ENCODE data around the gene RIMS4. TPM values are rescaled to one million over a fixed set of nuclear protein-coding genes. Genes with fewer than 3 reads are reported as not detected.

RIMS4 gene
- total and polyA plus RNA-seq, 2 of the 13 experiments (the other 11 are each of a cell fraction or from before 2014, with no cell fraction given), result 0.01 to 0.07 TPM

DNA sequence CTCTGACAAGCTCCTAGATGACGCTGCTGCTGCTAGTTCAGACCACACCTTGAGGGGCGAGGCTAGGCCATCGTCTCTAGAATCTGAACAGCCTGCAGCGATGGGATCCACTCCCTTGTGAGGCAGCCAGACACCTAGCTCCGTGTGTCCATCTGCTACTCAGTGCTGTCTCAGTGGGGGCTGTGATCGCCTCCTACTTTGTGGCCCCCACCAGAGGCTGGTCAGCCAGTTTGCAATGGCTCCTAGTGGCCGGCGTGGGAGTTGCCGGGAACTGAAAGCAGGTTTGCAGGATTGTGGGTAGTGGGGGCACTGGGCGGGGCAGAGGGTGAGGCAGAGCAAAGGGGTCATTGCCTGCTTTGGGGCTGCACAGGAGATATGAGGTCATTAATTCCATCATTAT lies 92.4 kb downstream of the RIMS4 start:
- Histone ChIP-seq H4K20me1 (ENCODE audit: insufficient read depth, low read length) (no peaks in the 10 kb centered on the region), H2AFZ (ENCODE audit: low read length) (no peak overlapping the region), H3K36me3 (replicated peaks in 1 of 2; ENCODE audit: control insufficient read depth in 1 of 2, insufficient read depth in 2 of 2, low read length in 2 of 2) (no peaks in the 10 kb centered on the region), H3K9me3 (ENCODE audit: low read length) (no peaks in the 10 kb centered on the region), H3K9ac (ENCODE audit: insufficient read depth, low read depth, low read length) (no peak overlapping the region), H3K79me2 (ENCODE audit: insufficient read depth, low read length) (no peaks in the 10 kb centered on the region), H3K4me3 (replicated peaks in 1 of 3; ENCODE audit: insufficient read depth in 1 of 3, low read depth in 2 of 3, low read length in 3 of 3) (no peak overlapping the region), H3K4me2 (ENCODE audit: low read depth, low read length) (no peak overlapping the region), H3K4me1 (ENCODE audit: insufficient read depth, low read length) (peaks cover 21% of the 10 kb centered on the region), H3K27ac (ENCODE audit: extremely low read length, insufficient read depth, low read length) (no peak overlapping the region), H3K27me3 (ENCODE audit: control insufficient read depth in 1 of 2, insufficient read depth in 2 of 2, low read length in 2 of 2) (peaks cover 5 to 26% of the 10 kb centered on the region in 2 experiments; a peak in 3 of 5 replicates)
- WGBS (ENCODE audit: low lambda C conversion rate), result 39% methylated on average over 10 of the region's 10 CpGs
- TF ChIP-seq RBAK (CRISPR knock-in tag; IDR thresholded peaks at IDR 0.05) (no peak), ZNF143 (CRISPR knock-in tag; IDR thresholded peaks at IDR 0.05) (peak; percentile 69), XRCC5 (optimal IDR thresholded peaks at IDR 0.05; ENCODE audit: low read length) (peak; percentile 40), ZFYVE20 (CRISPR knock-in tag; IDR thresholded peaks at IDR 0.05; ENCODE audit: borderline replicate concordance, low read depth) (no peak)
- TF ChIP-seq, protein P1, sequence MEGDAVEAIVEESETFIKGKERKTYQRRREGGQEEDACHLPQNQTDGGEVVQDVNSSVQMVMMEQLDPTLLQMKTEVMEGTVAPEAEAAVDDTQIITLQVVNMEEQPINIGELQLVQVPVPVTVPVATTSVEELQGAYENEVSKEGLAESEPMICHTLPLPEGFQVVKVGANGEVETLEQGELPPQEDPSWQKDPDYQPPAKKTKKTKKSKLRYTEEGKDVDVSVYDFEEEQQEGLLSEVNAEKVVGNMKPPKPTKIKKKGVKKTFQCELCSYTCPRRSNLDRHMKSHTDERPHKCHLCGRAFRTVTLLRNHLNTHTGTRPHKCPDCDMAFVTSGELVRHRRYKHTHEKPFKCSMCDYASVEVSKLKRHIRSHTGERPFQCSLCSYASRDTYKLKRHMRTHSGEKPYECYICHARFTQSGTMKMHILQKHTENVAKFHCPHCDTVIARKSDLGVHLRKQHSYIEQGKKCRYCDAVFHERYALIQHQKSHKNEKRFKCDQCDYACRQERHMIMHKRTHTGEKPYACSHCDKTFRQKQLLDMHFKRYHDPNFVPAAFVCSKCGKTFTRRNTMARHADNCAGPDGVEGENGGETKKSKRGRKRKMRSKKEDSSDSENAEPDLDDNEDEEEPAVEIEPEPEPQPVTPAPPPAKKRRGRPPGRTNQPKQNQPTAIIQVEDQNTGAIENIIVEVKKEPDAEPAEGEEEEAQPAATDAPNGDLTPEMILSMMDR (CRISPR knock-in tag; IDR thresholded peaks at IDR 0.05), result peak; percentile 23; the same call in 1 of the 2 replicates
- TF ChIP-seq, protein P2, sequence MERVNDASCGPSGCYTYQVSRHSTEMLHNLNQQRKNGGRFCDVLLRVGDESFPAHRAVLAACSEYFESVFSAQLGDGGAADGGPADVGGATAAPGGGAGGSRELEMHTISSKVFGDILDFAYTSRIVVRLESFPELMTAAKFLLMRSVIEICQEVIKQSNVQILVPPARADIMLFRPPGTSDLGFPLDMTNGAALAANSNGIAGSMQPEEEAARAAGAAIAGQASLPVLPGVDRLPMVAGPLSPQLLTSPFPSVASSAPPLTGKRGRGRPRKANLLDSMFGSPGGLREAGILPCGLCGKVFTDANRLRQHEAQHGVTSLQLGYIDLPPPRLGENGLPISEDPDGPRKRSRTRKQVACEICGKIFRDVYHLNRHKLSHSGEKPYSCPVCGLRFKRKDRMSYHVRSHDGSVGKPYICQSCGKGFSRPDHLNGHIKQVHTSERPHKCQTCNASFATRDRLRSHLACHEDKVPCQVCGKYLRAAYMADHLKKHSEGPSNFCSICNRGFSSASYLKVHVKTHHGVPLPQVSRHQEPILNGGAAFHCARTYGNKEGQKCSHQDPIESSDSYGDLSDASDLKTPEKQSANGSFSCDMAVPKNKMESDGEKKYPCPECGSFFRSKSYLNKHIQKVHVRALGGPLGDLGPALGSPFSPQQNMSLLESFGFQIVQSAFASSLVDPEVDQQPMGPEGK (CRISPR knock-in tag; IDR thresholded peaks at IDR 0.05), result peak; percentile 98
- TF ChIP-seq, protein P3, sequence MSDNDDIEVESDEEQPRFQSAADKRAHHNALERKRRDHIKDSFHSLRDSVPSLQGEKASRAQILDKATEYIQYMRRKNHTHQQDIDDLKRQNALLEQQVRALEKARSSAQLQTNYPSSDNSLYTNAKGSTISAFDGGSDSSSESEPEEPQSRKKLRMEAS (IDR thresholded peaks at IDR 0.05), result no peak
- TF ChIP-seq, protein P4, sequence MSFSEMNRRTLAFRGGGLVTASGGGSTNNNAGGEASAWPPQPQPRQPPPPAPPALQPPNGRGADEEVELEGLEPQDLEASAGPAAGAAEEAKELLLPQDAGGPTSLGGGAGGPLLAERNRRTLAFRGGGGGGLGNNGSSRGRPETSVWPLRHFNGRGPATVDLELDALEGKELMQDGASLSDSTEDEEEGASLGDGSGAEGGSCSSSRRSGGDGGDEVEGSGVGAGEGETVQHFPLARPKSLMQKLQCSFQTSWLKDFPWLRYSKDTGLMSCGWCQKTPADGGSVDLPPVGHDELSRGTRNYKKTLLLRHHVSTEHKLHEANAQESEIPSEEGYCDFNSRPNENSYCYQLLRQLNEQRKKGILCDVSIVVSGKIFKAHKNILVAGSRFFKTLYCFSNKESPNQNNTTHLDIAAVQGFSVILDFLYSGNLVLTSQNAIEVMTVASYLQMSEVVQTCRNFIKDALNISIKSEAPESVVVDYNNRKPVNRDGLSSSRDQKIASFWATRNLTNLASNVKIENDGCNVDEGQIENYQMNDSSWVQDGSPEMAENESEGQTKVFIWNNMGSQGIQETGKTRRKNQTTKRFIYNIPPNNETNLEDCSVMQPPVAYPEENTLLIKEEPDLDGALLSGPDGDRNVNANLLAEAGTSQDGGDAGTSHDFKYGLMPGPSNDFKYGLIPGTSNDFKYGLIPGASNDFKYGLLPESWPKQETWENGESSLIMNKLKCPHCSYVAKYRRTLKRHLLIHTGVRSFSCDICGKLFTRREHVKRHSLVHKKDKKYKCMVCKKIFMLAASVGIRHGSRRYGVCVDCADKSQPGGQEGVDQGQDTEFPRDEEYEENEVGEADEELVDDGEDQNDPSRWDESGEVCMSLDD (CRISPR knock-in tag; IDR thresholded peaks at IDR 0.05; ENCODE audit: borderline replicate concordance), result no peak
- no peak for FAIRE-seq
- no TSS peak for BruUV-seq (replicated peaks)
- in situ Hi-C loops (cut with HindIII; ENCODE audit: extremely low pct_ligation_motif_present, low pct_unique_long_range_greater_than_20kb), result no loop called here
- peak; percentile 70 for ATAC-seq
- DNase-seq (ENCODE audit: low spot score), result no peak
- CTCF ChIA-PET (ENCODE audit: low intra/inter-chr PET ratio, low total read pairs), result no interaction called here
- intact Hi-C loops (cut with micrococcal nuclease; ENCODE audit: unreplicated experiment), result no loop called here
- POLR2A ChIA-PET, result no interaction called here
